H9 (cell line): Measurements from ENCODE around the gene RAVER1. TPM values are rescaled to one million over a fixed set of nuclear protein-coding genes. Genes with fewer than 3 reads are reported as not detected.

ENCODE experiments used
- DNase-seq: peaks from one replicate; pipeline ENCODE4 v3.0.0-alpha.2; 2017
- H2AFZ ChIP-seq: one replicate; pipeline ENCODE4 v1.6.1; 2013; ENCODE audit warnings: mild to moderate bottlenecking, low read length, control low read depth, moderate library complexity
- H2AK5ac ChIP-seq: 2 replicates; pipeline ENCODE4 v1.6.1; 2013; ENCODE audit warnings: low read length, control low read depth, mixed read lengths; ENCODE audit not compliant: insufficient read length
- H2BK120ac ChIP-seq: one replicate; pipeline ENCODE4 v1.6.1; 2013; ENCODE audit warnings: low read depth, mild to moderate bottlenecking, low read length, control low read depth, inconsistent platforms; ENCODE audit not compliant: poor library complexity, severe bottlenecking
- H2BK12ac ChIP-seq: 2 replicates; pipeline ENCODE4 v1.6.1; 2013; ENCODE audit warnings: low read length, control low read depth, mixed read lengths, low read depth; ENCODE audit not compliant: insufficient read length
- H2BK15ac ChIP-seq: 2 replicates; pipeline ENCODE4 v1.6.1; 2013; ENCODE audit warnings: low read depth, low read length, control low read depth
- H2BK20ac ChIP-seq: one replicate; pipeline ENCODE4 v1.6.1; 2013; ENCODE audit warnings: low read depth, mild to moderate bottlenecking, low read length, control low read depth, inconsistent platforms; ENCODE audit not compliant: poor library complexity, severe bottlenecking
- H2BK5ac ChIP-seq: 2 replicates; pipeline ENCODE4 v1.6.1; 2013; ENCODE audit warnings: low read length, control low read depth, mixed read lengths; ENCODE audit not compliant: insufficient read length
- H3K14ac ChIP-seq: 2 replicates; pipeline ENCODE4 v1.6.1; 2013; ENCODE audit warnings: low read length, control low read depth; ENCODE audit not compliant: insufficient read depth
- H3K18ac ChIP-seq: 2 replicates; pipeline ENCODE4 v1.6.1; 2013; ENCODE audit warnings: low read depth, mild to moderate bottlenecking, mixed read lengths, low read length, control low read depth; ENCODE audit not compliant: insufficient read length
- H3K23ac ChIP-seq: 2 replicates; pipeline ENCODE4 v1.6.1; 2013; ENCODE audit warnings: low read length, control low read depth, mixed read lengths, low read depth; ENCODE audit not compliant: insufficient read length
- H3K23me2 ChIP-seq: 2 replicates; pipeline ENCODE4 v1.6.1; 2013; ENCODE audit warnings: low read depth, mild to moderate bottlenecking, mixed read lengths, low read length, control low read depth; ENCODE audit not compliant: insufficient read length, poor library complexity, severe bottlenecking
- H3K27ac ChIP-seq: 2 replicates; pipeline ENCODE4 v1.5.1; 2013; ENCODE audit warnings: low read length, control low read depth, mixed read lengths, low read depth; ENCODE audit not compliant: insufficient read length
- H3K27me3 ChIP-seq: 2 replicates; pipeline ENCODE4 v1.6.1; 2013; ENCODE audit warnings: low read length, control low read depth, inconsistent platforms; ENCODE audit not compliant: insufficient read depth
- H3K4ac ChIP-seq: 2 replicates; pipeline ENCODE4 v1.6.1; 2013; ENCODE audit warnings: low read depth, mild to moderate bottlenecking, control low read depth, inconsistent platforms, low read length, moderate library complexity
- H3K4me1 ChIP-seq: 2 replicates; pipeline ENCODE4 v1.6.1; 2013; ENCODE audit warnings: low read length, control low read depth, inconsistent platforms; ENCODE audit not compliant: insufficient read depth
- H3K4me2 ChIP-seq: 2 replicates; pipeline ENCODE4 v1.6.1; 2013; ENCODE audit warnings: low read length, control low read depth, mixed read lengths; ENCODE audit not compliant: insufficient read length, insufficient read depth
- H3K56ac ChIP-seq: 2 replicates; pipeline ENCODE4 v1.6.1; 2013; ENCODE audit warnings: low read depth, mild to moderate bottlenecking, mixed read lengths, low read length, control low read depth; ENCODE audit not compliant: insufficient read length
- H3K79me1 ChIP-seq: 2 replicates; pipeline ENCODE4 v1.6.1; 2013; ENCODE audit warnings: low read depth, mild to moderate bottlenecking, moderate library complexity, low read length, control low read depth, inconsistent platforms; ENCODE audit not compliant: insufficient read depth, poor library complexity, severe bottlenecking
- H3K79me2 ChIP-seq: 2 replicates; pipeline ENCODE4 v1.6.1; 2013; ENCODE audit warnings: low read length, control low read depth, inconsistent platforms; ENCODE audit not compliant: insufficient read depth
- H3K9ac ChIP-seq: 2 replicates; pipeline ENCODE4 v1.6.1; 2013; ENCODE audit warnings: low read length, control low read depth, mixed read lengths; ENCODE audit not compliant: insufficient read length; ENCODE audit errors: extremely low read depth
- H3K9me3 ChIP-seq: one replicate; pipeline ENCODE4 v1.6.1; 2013; ENCODE audit warnings: low read depth, low read length, inconsistent platforms; ENCODE audit not compliant: control insufficient read depth
- H3T11ph ChIP-seq: one replicate; pipeline ENCODE4 v1.6.1; 2013; ENCODE audit warnings: mild to moderate bottlenecking, low read length, control low read depth, inconsistent platforms
- H4K20me1 ChIP-seq: one replicate; pipeline ENCODE4 v1.6.1; 2013; ENCODE audit not compliant: control insufficient read depth, insufficient read length, insufficient read depth
- H4K5ac ChIP-seq: 2 replicates; pipeline ENCODE4 v1.6.1; 2013; ENCODE audit warnings: low read depth, mild to moderate bottlenecking, mixed read lengths, low read length, control low read depth; ENCODE audit not compliant: insufficient read length
- H4K8ac ChIP-seq: replicated peaks from 2 replicates; pipeline ENCODE4 v1.6.1; 2013; ENCODE audit warnings: low read length, control low read depth, mixed read lengths, low read depth; ENCODE audit not compliant: insufficient read length
- H4K91ac ChIP-seq: 2 replicates; pipeline ENCODE4 v1.6.1; 2013; ENCODE audit warnings: low read depth, mild to moderate bottlenecking, moderate library complexity, mixed read lengths, low read length, control low read depth; ENCODE audit not compliant: insufficient read length
- H3K27ac Mint-ChIP-seq, 3 experiments: 2 replicates in 2 of 3; 3 replicates in 1 of 3; pipeline ENCODE4 v1.8.0; 2020 to 2021; ENCODE audit warnings: mixed read lengths in 3 of 3, mild to moderate bottlenecking in 1 of 3, moderate library complexity in 1 of 3
- H3K27me3 Mint-ChIP-seq: 2 replicates; pipeline ENCODE4 v1.8.0; 2021; ENCODE audit warnings: low read depth, mild to moderate bottlenecking, moderate library complexity, mixed read lengths
- H3K36me3 Mint-ChIP-seq, 3 experiments: 2 replicates in 2 of 3; 3 replicates in 1 of 3; pipeline ENCODE4 v1.8.0; 2020 to 2021; ENCODE audit warnings: low read depth in 3 of 3, mixed read lengths in 3 of 3; ENCODE audit not compliant: insufficient read depth in 1 of 3
- H3K4me1 Mint-ChIP-seq, 2 experiments: 2 replicates each; pipeline ENCODE4 v1.8.0; 2020; ENCODE audit warnings: mixed read lengths in 2 of 2
- H3K4me3 Mint-ChIP-seq, 2 experiments: 2 replicates in 1 of 2; 3 replicates in 1 of 2; pipeline ENCODE4 v1.8.0; 2020 to 2021; ENCODE audit warnings: mild to moderate bottlenecking in 2 of 2, mixed read lengths in 2 of 2, moderate library complexity in 1 of 2
- H3K9me3 Mint-ChIP-seq, 2 experiments: 2 replicates in 1 of 2; 3 replicates in 1 of 2; pipeline ENCODE4 v1.8.0; 2020; ENCODE audit warnings: mild to moderate bottlenecking in 2 of 2, mixed read lengths in 2 of 2, moderate library complexity in 1 of 2
- WGBS: extraction: QIAGEN DNeasy Blood & Tissue Kit; methylation state at CpG from one replicate; pipeline ENCODE4 v1.1.7; 2013; ENCODE audit warnings: missing lambda C conversion rate, low lambda C conversion rate, mixed read lengths; ENCODE audit not compliant: insufficient read length; ENCODE audit errors: extremely low coverage; 5-methylcytosine and 5-hydroxymethylcytosine counted together
- total RNA-seq: library from RNA; stranded (reverse); gene quantifications from 2 replicates; pipeline ENCODE4 v1.2.1, GENCODE V29; 2021
- TF ChIP-seq, protein P1 (sequence below): fragments of 200-600 bp; sonication (generic); conservative IDR thresholded peaks from 3 replicates; pipeline ENCODE4 v1.8.0; 2021; ENCODE audit warnings: antibody characterized with exemption, mild to moderate bottlenecking

RAVER1 gene
- total RNA-seq, 1 experiment from 2014 or later: 74.7 TPM

DNA sequence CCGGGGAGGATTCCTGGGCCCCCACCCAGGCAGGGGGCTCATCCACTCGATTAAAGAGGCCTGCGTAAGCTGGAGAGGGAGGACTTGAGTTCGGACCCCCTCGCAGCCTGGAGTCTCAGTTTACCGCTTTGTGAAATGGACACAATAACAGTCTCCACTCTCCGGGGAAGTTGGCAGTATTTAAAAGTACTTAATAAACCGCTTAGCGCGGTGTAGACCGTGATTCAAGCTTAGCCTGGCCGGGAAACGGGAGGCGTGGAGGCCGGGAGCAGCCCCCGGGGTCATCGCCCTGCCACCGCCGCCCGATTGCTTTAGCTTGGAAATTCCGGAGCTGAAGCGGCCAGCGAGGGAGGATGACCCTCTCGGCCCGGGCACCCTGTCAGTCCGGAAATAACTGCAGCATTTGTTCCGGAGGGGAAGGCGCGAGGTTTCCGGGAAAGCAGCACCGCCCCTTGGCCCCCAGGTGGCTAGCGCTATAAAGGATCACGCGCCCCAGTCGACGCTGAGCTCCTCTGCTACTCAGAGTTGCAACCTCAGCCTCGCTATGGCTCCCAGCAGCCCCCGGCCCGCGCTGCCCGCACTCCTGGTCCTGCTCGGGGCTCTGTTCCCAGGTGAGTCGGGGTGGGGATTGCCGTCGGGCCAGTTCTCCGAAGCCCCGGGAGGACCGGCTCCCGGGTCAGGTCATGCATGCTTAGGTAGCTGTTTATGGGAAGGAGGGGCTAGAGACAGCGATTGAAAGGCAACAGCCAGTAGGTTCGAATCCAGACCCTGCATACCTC, 62.5 kb downstream of the RAVER1 start, which contains the start of gene ICAM1:
TSS of gene ICAM1 (plus strand) at position 505 of the 779 bp plus-strand sequence. CDS start at position 545, 40 bp downstream.
- no peak within 1 kb of the TSS for H3K27ac ChIP-seq
- Mint-ChIP-seq H3K36me3 (no peaks in the 10 kb centered on the region; a peak in 1 of 7 replicates), H3K27ac (no peak within 1 kb of the TSS)

More for the DNA sequence above, 62.5 kb downstream of the RAVER1 start, which contains the start of gene ICAM1:
- peaks cover 74% of the 10 kb centered on the region for H3K27me3 Mint-ChIP-seq
- H2BK120ac ChIP-seq: no peak within 1 kb of the TSS
- H3K79me1 ChIP-seq: no peaks in the 10 kb centered on the region
- H2BK12ac ChIP-seq: no peak within 1 kb of the TSS
- peaks cover 9% of the 10 kb centered on the region; the same call in 1 of the 2 replicates for H3K27me3 ChIP-seq
- no peak within 1 kb of the TSS for H4K8ac ChIP-seq
- H3K18ac ChIP-seq: peak within 1 kb of the TSS; percentile 1
- no peak within 1 kb of the TSS for H2BK20ac ChIP-seq
- no peak within 1 kb of the TSS for H3K56ac ChIP-seq
- no peak within 1 kb of the TSS for H3K14ac ChIP-seq
- H3K4me1 Mint-ChIP-seq: 0 out of 4 replicates have a peak, but pooled peaks cover 0 to 6% of the 10 kb centered on the region in 2 experiments
- H3K4me1 ChIP-seq: no peaks in the 10 kb centered on the region
- H2BK5ac ChIP-seq: no peak within 1 kb of the TSS
- no peaks in the 10 kb centered on the region for H3K9me3 Mint-ChIP-seq
- no peak within 1 kb of the TSS for H2AFZ ChIP-seq
- TF ChIP-seq, protein P1, sequence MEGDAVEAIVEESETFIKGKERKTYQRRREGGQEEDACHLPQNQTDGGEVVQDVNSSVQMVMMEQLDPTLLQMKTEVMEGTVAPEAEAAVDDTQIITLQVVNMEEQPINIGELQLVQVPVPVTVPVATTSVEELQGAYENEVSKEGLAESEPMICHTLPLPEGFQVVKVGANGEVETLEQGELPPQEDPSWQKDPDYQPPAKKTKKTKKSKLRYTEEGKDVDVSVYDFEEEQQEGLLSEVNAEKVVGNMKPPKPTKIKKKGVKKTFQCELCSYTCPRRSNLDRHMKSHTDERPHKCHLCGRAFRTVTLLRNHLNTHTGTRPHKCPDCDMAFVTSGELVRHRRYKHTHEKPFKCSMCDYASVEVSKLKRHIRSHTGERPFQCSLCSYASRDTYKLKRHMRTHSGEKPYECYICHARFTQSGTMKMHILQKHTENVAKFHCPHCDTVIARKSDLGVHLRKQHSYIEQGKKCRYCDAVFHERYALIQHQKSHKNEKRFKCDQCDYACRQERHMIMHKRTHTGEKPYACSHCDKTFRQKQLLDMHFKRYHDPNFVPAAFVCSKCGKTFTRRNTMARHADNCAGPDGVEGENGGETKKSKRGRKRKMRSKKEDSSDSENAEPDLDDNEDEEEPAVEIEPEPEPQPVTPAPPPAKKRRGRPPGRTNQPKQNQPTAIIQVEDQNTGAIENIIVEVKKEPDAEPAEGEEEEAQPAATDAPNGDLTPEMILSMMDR: peak; percentile 27; the same call in 2 of the 3 replicates
- H3K23ac ChIP-seq: no peak within 1 kb of the TSS
- no peaks in the 10 kb centered on the region for H3K79me2 ChIP-seq
- H3K4ac ChIP-seq: no peak within 1 kb of the TSS
- peak; percentile 88 for DNase-seq
- H3K23me2 ChIP-seq: peaks cover 6% of the 10 kb centered on the region
- H3K9ac ChIP-seq: no peak within 1 kb of the TSS
- H4K91ac ChIP-seq: no peak within 1 kb of the TSS
- peak within 1 kb of the TSS; percentile 13; the same call in 1 of the 2 replicates for H2BK15ac ChIP-seq
- no peaks in the 10 kb centered on the region for H3K9me3 ChIP-seq
- H2AK5ac ChIP-seq: no peak within 1 kb of the TSS
- peak within 1 kb of the TSS; percentile 64 for H3K4me2 ChIP-seq
- H3T11ph ChIP-seq: no peak within 1 kb of the TSS
- peak within 1 kb of the TSS; percentile 52 to 74 for H3K4me3 Mint-ChIP-seq
- WGBS: no CpG with 5 or more reads among the region's 51 CpGs
- H4K20me1 ChIP-seq: no peaks in the 10 kb centered on the region
- H4K5ac ChIP-seq: no peak within 1 kb of the TSS
